Fibroblast of mammary gland (primary cell): Measurements from ENCODE around the gene SMAD9.
A peak's percentile ranks its signal among the peaks of the same experiment; 100 is the strongest.

ENCODE experiments used
- DNase-seq: peaks from one replicate; pipeline ENCODE4 v3.0.0-alpha.2; 2010; ENCODE audit warnings: low read depth
- H3K4me3 ChIP-seq: 2 replicates; pipeline ENCODE4 v1.5.1; 2011; ENCODE audit warnings: low read depth, mild to moderate bottlenecking, low read length, moderate library complexity; ENCODE audit not compliant: control insufficient read depth
- CTCF ChIP-seq: conservative IDR thresholded peaks from 2 replicates; pipeline ENCODE4 v1.5.1; 2011; ENCODE audit warnings: low read depth, low read length, inconsistent platforms; ENCODE audit not compliant: control insufficient read depth, insufficient read depth

SMAD9 gene

GRCh38 chr13:36903925-36904595, 16.0 kb downstream of the SMAD9 start:
- no peak for DNase-seq
- H3K4me3 ChIP-seq, result no peak overlapping the region
- TF ChIP-seq CTCF, result no peak

GRCh38 chr13:36897054-36897616, 22.9 kb downstream of the SMAD9 start:
- H3K4me3 ChIP-seq, result no peak overlapping the region
- TF ChIP-seq CTCF, result no peak
- DNase-seq, result no peak

GRCh38 chr13:36891752-36892151, 28.3 kb downstream of the SMAD9 start:
- DNase-seq, result peak; percentile 8
- H3K4me3 ChIP-seq, result no peak overlapping the region
- TF ChIP-seq CTCF, result no peak

- H3K4me3 ChIP-seq, result no peak overlapping the region
- no peak for DNase-seq
- no peak for TF ChIP-seq CTCF
Measured at GRCh38 chr13:36888645-36889044, 31.4 kb downstream of the SMAD9 start.

- DNase-seq, result no peak
- no peak overlapping the region for H3K4me3 ChIP-seq
Measured at GRCh38 chr13:36887758-36888521, 32.1 kb downstream of the SMAD9 start.

GRCh38 chr13:36885901-36886300, 34.1 kb downstream of the SMAD9 start:
- no peak for TF ChIP-seq CTCF
- no peak overlapping the region for H3K4me3 ChIP-seq
- DNase-seq, result no peak

More at GRCh38 chr13:36887758-36888521, 32.1 kb downstream of the SMAD9 start:
- TF ChIP-seq CTCF, result no peak
